OCI-LY1 (cell line): ENCODE measurements around the gene CD6.

Experiments
- CTCF ChIP-seq: fragments of 200-600 bp; sonication (generic), shearing (Covaris generic); IDR thresholded peaks from 2 replicates; pipeline ENCODE4 v1.5.1; 2017; ENCODE audit warnings: mild to moderate bottlenecking, antibody characterized with exemption, low read length, moderate library complexity, mixed read lengths
- EZH2 ChIP-seq: fragments of 200-600 bp; sonication (generic), shearing (Covaris generic); IDR thresholded peaks from 2 replicates; pipeline ENCODE4 v1.8.0; 2017; ENCODE audit warnings: borderline replicate concordance, mixed run types, mild to moderate bottlenecking, antibody characterized with exemption, low read length, moderate library complexity, mixed read lengths

GRCh38 chr11:61045271-61045670, 73.8 kb downstream of the CD6 start:
- no peak for TF ChIP-seq CTCF
- no peak for TF ChIP-seq EZH2
